Measurements from ENCODE around the gene ROBO1.

The ROBO1 gene

GRCh38 chr3:79057756-79058155, 710.0 kb downstream of the ROBO1 start:
- no peak for DNase-seq (ENCODE audit: low spot score)

DNA sequence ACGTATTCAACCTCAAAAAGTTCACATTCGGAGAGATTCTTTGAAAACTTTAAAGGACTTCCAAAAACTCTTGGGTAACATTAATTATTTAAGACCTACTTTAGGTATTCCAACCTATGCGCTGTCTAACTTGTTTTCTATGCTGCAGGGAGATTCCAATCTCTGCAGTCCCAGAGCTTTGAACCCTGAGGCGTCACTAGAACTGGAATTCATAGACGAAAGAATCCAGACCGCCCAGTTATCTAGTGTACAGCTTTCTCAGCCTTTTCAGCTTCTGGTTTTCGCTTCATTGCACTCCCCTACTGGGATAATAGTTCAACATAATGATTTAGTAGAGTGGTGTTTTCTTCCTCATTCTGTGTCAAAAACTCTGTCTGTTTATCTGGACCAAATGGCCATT, 711.3 kb downstream of the ROBO1 start:
- no peak for DNase-seq (ENCODE audit: low spot score)

GRCh38 chr3:79052054-79052681, 715.6 kb downstream of the ROBO1 start:
- no peak for DNase-seq (ENCODE audit: low spot score)

GRCh38 chr3:79047581-79047980, 720.2 kb downstream of the ROBO1 start:
- no peak for DNase-seq (ENCODE audit: low spot score)

GRCh38 chr3:79041621-79042020, 726.2 kb downstream of the ROBO1 start:
- DNase-seq (ENCODE audit: low spot score), result no peak

DNA sequence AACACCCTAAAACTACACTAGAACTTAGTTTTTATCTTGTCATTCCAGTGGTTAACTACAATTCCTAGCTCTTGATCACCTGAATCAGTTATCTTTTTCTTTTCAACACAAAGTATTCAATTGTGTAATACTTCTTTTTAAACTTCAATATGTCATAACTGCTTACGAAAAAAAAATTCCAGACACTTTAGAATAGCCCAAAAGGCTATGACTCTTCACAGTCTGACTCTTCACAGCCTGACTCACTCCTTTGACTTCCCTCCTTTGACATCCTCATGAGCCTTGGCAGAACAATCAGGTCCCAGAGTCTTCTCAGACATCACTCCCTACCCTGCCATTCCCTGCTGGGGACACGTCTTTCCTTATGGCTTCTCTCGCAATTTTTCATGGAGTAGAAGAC, 727.1 kb downstream of the ROBO1 start:
- DNase-seq (ENCODE audit: low spot score), result no peak

DNA sequence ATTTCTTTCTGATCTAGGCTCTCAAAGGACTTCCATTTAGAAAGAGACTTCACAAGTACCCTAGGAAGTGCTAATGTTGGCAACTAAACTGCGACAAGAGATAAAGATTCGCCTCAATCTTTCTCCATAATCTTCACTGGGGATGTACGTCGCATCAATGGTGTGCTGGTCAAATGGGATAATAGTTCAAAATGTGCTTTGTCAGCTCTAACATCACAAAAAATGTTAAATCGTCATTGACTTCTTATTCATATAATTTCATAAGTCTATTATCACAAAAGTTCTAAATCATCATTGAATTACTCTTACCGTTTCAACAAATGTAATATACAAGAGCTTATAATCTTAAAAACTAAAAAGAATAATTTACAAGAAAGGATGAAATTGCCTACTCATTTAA, 727.7 kb downstream of the ROBO1 start:
- no peak for DNase-seq (ENCODE audit: low spot score)

DNA sequence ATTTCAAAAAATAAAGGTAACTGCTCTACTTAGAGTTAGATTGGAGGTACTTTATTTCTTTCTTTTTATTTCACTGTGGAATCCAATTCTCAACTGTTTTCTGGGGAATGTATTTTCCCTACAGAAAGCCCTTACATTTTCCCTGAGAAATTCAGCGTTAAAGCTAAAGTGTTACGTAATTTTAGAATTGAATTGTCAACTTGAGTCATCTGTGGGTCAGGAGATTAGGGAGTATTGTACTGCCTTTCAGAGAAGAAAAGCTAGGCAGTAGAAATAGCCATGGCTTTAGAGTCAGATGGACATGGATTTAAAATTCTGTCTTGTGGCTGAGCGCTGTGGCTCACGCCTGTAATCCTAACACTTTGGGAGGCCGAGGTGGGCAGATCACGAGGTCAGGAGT, 728.6 kb downstream of the ROBO1 start:
- DNase-seq (ENCODE audit: low spot score), result no peak

DNA sequence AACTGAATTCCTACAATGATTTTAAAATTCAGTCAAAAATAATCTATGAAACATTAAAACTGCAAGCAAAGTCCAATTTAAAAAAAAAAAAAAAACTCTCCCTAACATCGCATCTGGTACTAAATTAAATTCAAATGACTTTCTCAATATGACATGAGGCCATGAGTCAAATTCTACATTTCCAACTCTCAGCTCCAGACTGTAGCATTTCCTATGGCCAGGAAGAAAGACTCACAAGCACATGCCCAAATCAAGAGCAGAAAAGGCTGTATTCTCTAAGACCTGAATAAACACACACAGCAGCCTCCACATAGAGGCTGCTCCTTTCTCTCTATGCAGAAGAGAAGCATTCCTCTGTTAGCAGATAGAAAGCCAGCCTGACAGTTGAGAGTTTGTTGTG, 729.2 kb downstream of the ROBO1 start:
- no peak for DNase-seq (ENCODE audit: low spot score)

- no peak for DNase-seq (ENCODE audit: low spot score)
Measured at GRCh38 chr3:79038057-79038456, 729.7 kb downstream of the ROBO1 start.

DNA sequence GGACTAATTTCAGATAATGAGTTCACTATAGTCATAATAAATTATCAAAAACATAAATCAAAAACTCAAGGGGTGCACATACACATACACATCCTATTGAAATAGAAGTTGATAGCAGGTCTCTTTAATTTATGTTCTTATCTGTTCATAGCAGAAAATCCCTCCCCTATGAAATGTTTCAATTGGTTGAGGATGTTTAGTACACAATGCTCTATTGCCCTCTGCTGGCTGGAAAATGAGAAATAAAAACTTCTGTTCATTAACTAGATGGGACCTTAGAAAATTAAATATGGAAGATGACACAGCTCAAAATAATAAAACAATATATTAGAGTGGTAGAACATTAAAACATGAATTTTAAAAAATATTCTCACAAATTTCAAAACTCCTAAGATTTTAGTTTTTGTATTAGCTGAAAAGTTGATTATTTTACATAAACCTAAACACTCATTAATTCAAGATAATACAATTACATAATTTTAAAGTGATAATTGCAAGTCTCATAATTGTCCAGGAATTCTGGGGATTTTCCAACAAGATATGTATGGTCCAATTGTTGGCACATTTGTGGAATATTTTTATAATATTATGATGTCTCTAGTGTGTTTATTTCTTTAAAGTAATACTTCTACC, 735.0 kb downstream of the ROBO1 start:
- no peak for DNase-seq (ENCODE audit: low spot score)

DNA sequence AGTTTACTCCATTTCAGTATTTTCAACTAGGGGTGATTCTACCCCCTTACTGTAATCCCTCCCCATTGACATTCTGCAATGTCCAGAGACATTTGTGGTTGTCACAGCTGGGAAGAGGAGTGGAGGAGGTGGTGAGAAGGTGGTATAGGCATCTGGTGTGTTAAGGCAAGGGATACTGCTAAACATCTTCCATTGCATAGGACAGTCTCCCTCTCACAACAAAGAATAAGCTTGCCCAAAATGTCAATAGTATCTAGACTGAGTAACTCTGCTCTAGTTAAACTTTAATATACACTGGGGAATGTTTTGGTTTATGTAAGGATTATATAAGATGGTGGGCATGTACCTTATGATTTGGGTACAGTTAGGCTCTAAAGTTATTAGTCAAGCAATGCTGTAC, 737.6 kb downstream of the ROBO1 start:
- DNase-seq (ENCODE audit: low spot score), result no peak

GRCh38 chr3:79028916-79029315, 738.9 kb downstream of the ROBO1 start:
- DNase-seq (ENCODE audit: low spot score), result no peak

- DNase-seq (ENCODE audit: low spot score), result no peak
Measured at GRCh38 chr3:79027593-79027992, 740.2 kb downstream of the ROBO1 start.

DNA sequence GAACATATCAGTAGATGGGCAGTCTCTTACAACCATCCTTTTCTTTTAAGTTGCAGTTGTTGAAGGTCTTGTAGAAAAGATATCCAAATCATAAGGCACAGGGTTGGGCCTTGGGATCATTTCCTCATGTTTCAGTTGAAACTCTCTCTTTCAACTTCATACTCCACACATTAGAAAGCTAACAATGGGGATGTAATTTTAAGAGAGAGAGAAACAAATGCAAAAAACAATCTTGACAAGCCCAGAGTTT, 747.9 kb downstream of the ROBO1 start:
- DNase-seq (ENCODE audit: low spot score), result no peak

DNA sequence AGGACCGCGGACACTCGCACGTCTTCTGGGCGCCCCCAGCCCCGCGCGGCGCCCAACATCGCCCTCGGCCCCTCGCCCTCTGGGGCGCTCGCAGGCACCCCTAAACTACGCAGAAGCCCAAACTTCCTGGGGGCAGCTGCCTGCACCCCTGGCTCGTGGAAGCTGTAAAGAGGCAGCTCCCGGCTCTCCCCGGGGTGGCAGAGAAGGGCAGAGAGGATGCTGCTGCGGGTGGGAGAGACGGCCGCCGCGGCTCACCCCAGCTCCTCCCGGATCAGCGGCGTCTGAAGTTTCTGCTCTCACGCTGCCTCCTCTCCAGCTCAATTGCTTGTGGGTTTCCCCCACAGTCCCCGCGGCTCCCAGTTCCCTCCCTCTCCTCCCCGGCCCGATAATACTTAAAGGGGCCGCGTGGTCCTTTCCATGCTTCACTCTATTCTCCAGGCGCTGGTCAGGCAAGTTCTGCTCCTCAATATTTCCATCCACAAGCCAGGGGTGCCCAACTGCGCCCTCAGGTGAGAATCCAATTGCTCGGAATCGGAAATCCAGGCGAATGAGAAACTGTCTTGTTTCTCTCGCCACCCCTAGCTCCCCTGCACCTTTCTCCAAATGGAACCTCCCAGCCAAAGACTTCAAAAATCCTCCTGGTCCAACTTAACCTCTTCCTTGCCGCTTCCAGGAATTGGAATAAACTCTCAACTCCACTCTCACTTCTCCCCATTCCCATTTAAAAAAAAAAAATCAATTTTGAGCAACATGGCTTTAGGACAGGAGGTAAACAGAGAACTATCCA, 748.5 kb downstream of the ROBO1 start:
- DNase-seq (ENCODE audit: low spot score), result peak; percentile 91

DNA sequence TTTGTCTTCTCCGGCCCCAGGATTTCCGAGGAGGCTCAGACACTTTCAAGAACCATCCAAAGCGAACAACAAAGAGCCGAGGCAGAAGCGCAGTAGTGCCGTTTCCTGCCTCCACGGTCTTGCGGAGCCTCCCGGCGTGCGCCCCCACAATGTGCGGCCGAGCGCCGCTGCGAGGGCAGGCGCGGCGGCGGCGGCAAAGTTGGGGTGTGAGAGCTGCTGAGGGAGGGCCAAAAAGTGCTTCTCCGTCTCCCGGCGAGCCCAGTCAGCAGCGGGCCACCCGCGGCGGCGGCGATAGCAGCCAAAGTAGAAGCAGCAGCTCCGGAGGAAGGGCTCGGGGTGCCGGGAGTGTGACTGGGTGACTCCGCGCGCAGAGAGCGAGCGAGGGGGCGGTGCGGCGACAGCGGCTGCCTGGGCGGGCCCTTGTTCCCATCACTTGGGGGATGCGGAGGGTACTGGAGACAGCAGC, 749.1 kb downstream of the ROBO1 start:
- DNase-seq (ENCODE audit: low spot score), result peak; percentile 84

GRCh38 chr3:79018265-79018664, 749.5 kb downstream of the ROBO1 start:
- peak; percentile 65 for DNase-seq (ENCODE audit: low spot score)

- DNase-seq (ENCODE audit: low spot score), result no peak
Measured at GRCh38 chr3:79016587-79017376, 751.0 kb downstream of the ROBO1 start.

DNA sequence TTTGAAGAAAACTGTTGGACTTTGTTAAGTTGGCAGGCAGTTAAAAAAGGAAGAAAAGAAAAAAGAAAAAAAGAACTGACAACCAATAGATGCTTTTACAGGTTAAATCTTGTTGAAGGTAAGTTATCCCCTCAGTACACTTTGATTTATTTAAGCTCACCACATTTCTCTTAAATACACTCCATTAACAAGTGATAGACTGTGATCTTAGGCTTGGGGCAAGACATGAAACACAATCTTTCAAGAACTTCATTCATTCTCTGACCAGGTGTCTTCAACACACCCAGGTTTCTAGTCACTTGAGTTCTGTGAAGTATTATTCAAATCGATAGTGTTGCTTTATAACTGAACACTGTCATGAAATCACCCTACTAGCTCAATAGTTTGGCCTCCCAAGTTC, 751.9 kb downstream of the ROBO1 start:
- no peak for DNase-seq (ENCODE audit: low spot score)

DNA sequence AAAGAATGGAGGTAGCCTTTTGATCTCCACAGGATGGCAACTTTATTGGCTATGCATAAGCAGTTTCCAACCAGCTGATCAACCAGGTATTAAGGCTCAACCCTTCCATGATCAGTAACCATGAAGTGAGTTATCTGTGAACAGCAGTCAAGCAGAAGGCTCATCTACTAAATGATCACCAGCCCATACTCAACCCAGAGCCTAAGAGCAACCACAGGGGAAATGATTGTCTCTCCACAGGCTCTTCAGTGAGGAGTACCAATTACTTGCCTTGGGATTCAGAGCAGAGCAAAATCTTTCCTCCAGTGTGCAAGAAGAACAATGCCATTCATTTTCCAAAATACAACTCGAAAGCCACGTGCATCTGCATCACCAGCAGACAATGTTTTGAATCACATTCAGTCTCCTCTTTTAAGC, 754.8 kb downstream of the ROBO1 start:
- no peak for DNase-seq (ENCODE audit: low spot score)

DNA sequence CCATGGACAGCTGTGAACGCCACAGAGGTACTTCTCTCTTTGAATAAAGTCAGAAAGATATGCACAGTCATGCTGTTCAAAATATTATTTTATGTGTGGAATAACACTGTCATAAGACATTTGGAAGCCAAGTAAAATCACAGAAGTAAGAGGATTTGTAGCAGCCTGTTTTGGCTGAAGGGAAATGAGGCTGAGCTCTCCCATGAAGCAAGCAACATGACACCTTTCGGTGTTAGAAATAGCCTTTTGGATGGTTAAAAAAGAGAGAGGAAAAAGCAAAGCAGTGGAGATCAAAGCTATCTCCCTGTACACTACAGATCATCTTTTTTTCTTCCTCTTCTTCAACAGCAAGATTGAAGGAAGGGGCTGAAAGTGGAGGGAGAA, 755.3 kb downstream of the ROBO1 start:
- DNase-seq (ENCODE audit: low spot score), result no peak
